Neural cell (in vitro differentiated cells): Measurements from ENCODE around the gene PFDN5. TPM values are rescaled to one million over a fixed set of nuclear protein-coding genes. Genes with fewer than 3 reads are reported as not detected.

Experiments used
- H2AFZ ChIP-seq: fragments of 200-600, 300-800 bp; sonication (generic), shearing (Covaris generic); 2 replicates; pipeline ENCODE4 v1.6.0; 2014; ENCODE audit warnings: low read depth, mild to moderate bottlenecking, antibody characterized with exemption, low read length, moderate library complexity
- H3F3A ChIP-seq: fragments of 200-600 bp; shearing (Covaris generic); 2 replicates; pipeline ENCODE4 v1.6.1; 2016; ENCODE audit warnings: mild to moderate bottlenecking, moderate library complexity, mixed read lengths, antibody characterized with exemption, low read length; ENCODE audit not compliant: insufficient read depth, poor library complexity, severe bottlenecking
- H3K27ac ChIP-seq: fragments of 200-600, 300-800 bp; sonication (generic), shearing (Covaris generic); 2 replicates; pipeline ENCODE4 v1.5.1; 2014; ENCODE audit warnings: mild to moderate bottlenecking, low read length, moderate library complexity
- H3K27me3 ChIP-seq: fragments of 300-800, 200-600 bp; sonication (generic), shearing (Covaris generic); 2 replicates; pipeline ENCODE4 v1.6.0; 2014; ENCODE audit warnings: mild to moderate bottlenecking, low read depth, low read length, moderate library complexity; ENCODE audit not compliant: insufficient read depth
- H3K36me3 ChIP-seq: fragments of 300-800, 200-600 bp; sonication (generic), shearing (Covaris generic); 2 replicates; pipeline ENCODE4 v1.5.1; 2014; ENCODE audit warnings: mild to moderate bottlenecking, antibody characterized with exemption, low read length, moderate library complexity; ENCODE audit not compliant: insufficient read depth
- H3K4me2 ChIP-seq: fragments of 300-800, 200-600 bp; sonication (generic), shearing (Covaris generic); 2 replicates; pipeline ENCODE4 v1.6.0; 2014; ENCODE audit warnings: mild to moderate bottlenecking, low read length
- H3K4me3 ChIP-seq: fragments of 300-800, 200-600 bp; sonication (generic), shearing (Covaris generic); 2 replicates; pipeline ENCODE4 v1.5.1; 2014; ENCODE audit warnings: mild to moderate bottlenecking, low read length, moderate library complexity
- H3K79me2 ChIP-seq: fragments of 200-600 bp; shearing (Covaris generic); replicated peaks from 2 replicates; pipeline ENCODE4 v1.6.0; 2014; ENCODE audit warnings: mild to moderate bottlenecking, low read length, moderate library complexity; ENCODE audit not compliant: insufficient read depth
- H3K9ac ChIP-seq: fragments of 300-800, 200-600 bp; sonication (generic), shearing (Covaris generic); 2 replicates; pipeline ENCODE4 v1.6.1; 2016; ENCODE audit warnings: mild to moderate bottlenecking, low read length, mixed read lengths
- H3K9me2 ChIP-seq: fragments of 200-600 bp; shearing (Covaris generic); 2 replicates; pipeline ENCODE4 v1.6.1; 2016; ENCODE audit warnings: mild to moderate bottlenecking, low read length, mixed read lengths; ENCODE audit not compliant: insufficient read depth
- H3K9me3 ChIP-seq: fragments of 200-600, 300-800 bp; sonication (generic), shearing (Covaris generic); 2 replicates; pipeline ENCODE4 v1.6.1; 2016; ENCODE audit warnings: mild to moderate bottlenecking, mixed run types, low read length, moderate library complexity, mixed read lengths
- H4K20me1 ChIP-seq: fragments of 200-600 bp; shearing (Covaris generic); 2 replicates; pipeline ENCODE4 v1.6.1; 2016; ENCODE audit warnings: mild to moderate bottlenecking, mixed run types; ENCODE audit not compliant: insufficient read depth
- CTCF ChIP-seq: fragments of 450-650 bp; IDR thresholded peaks from 2 replicates; pipeline ENCODE4 v1.5.1; 2014; ENCODE audit warnings: antibody characterized with exemption, mild to moderate bottlenecking, moderate library complexity; ENCODE audit not compliant: poor library complexity, severe bottlenecking
- EP300 ChIP-seq: fragments of 450-650 bp; conservative IDR thresholded peaks from 2 replicates; pipeline ENCODE4 v1.6.1; 2014; ENCODE audit warnings: antibody characterized with exemption, mild to moderate bottlenecking, moderate library complexity; ENCODE audit not compliant: poor library complexity, severe bottlenecking
- EZH2 ChIP-seq: fragments of 200-600, 300-800 bp; shearing (Covaris generic), sonication (generic); IDR thresholded peaks from 2 replicates; pipeline ENCODE4 v1.6.1; 2014; ENCODE audit warnings: antibody characterized with exemption, low read length, borderline replicate concordance, mild to moderate bottlenecking; ENCODE audit not compliant: insufficient read depth, poor library complexity, severe bottlenecking
- MXI1 ChIP-seq: fragments of 450-650 bp; conservative IDR thresholded peaks from 2 replicates; pipeline ENCODE4 v1.6.1; 2014; ENCODE audit warnings: antibody characterized with exemption, mild to moderate bottlenecking; ENCODE audit not compliant: poor library complexity, severe bottlenecking
- POLR2AphosphoS5 ChIP-seq: IDR thresholded peaks from 2 replicates; pipeline ENCODE4 v1.6.1; 2012
- RAD21 ChIP-seq: fragments of 450-650 bp; conservative IDR thresholded peaks from 2 replicates; pipeline ENCODE4 v1.6.1; 2014; ENCODE audit warnings: antibody characterized with exemption, mild to moderate bottlenecking, moderate library complexity
- REST ChIP-seq: IDR thresholded peaks from 2 replicates; pipeline ENCODE4 v1.6.1; 2012; ENCODE audit warnings: borderline replicate concordance
- SMC3 ChIP-seq: fragments of 450-650 bp; conservative IDR thresholded peaks from 2 replicates; pipeline ENCODE4 v1.6.1; 2014; ENCODE audit warnings: antibody characterized with exemption, mild to moderate bottlenecking, moderate library complexity; ENCODE audit not compliant: poor library complexity
- TAF1 ChIP-seq: IDR thresholded peaks from 2 replicates; pipeline ENCODE4 v1.6.1; 2012; ENCODE audit warnings: low read depth
- polyA plus RNA-seq: library from polyadenylated mRNA; depleted of rRNA; stranded (reverse); fragments of >200 nt; gene quantifications from 2 replicates; pipeline ENCODE4 v1.2.3, GENCODE V29; 2014

Gene PFDN5
- polyA plus RNA-seq, 1 donor from 2014 or later: 1,383 TPM

- Histone ChIP-seq H3K4me3 (no peak overlapping the region), H3F3A (no peaks in the 10 kb centered on the region), H3K9me2 (no peaks in the 10 kb centered on the region), H3K36me3 (no peaks in the 10 kb centered on the region), H3K27me3 (no peaks in the 10 kb centered on the region), H2AFZ (no peak overlapping the region), H3K4me2 (no peak overlapping the region), H4K20me1 (no peaks in the 10 kb centered on the region), H3K9ac (no peak overlapping the region), H3K9me3 (no peaks in the 10 kb centered on the region), H3K27ac (no peak overlapping the region), H3K79me2 (no peaks in the 10 kb centered on the region)
- no peak for TF ChIP-seq POLR2AphosphoS5
- TF ChIP-seq SMC3: no peak
- TF ChIP-seq TAF1: no peak
- TF ChIP-seq REST: no peak
- no peak for TF ChIP-seq MXI1
- no peak for TF ChIP-seq CTCF
- no peak for TF ChIP-seq RAD21
- TF ChIP-seq EZH2: no peak
- TF ChIP-seq EP300: no peak
Measured at GRCh38 chr12:53308276-53308675, 12.9 kb downstream of the PFDN5 start.

- no peaks in the 10 kb centered on the region for H3K27me3 ChIP-seq
- TF ChIP-seq MXI1: no peak
- no peak for TF ChIP-seq RAD21
- no peak for TF ChIP-seq CTCF
- TF ChIP-seq TAF1: no peak
- no peak for TF ChIP-seq SMC3
- no peak for TF ChIP-seq EP300
- TF ChIP-seq EZH2: no peak
- no peak for TF ChIP-seq POLR2AphosphoS5
- TF ChIP-seq REST: no peak
- H3K4me3 ChIP-seq: no peak overlapping the region
- no peaks in the 10 kb centered on the region for H4K20me1 ChIP-seq
- H3K9me2 ChIP-seq: no peaks in the 10 kb centered on the region
- no peaks in the 10 kb centered on the region for H3F3A ChIP-seq
- no peaks in the 10 kb centered on the region for H3K79me2 ChIP-seq
- H2AFZ ChIP-seq: no peak overlapping the region
- no peak overlapping the region for H3K4me2 ChIP-seq
- no peaks in the 10 kb centered on the region for H3K9me3 ChIP-seq
- H3K36me3 ChIP-seq: no peaks in the 10 kb centered on the region
- H3K27ac ChIP-seq: no peak overlapping the region
- no peak overlapping the region for H3K9ac ChIP-seq
Measured at GRCh38 chr12:53313996-53314395, 18.7 kb downstream of the PFDN5 start.
